Osteoblast (primary cell): ENCODE results near the gene PODNL1. TPM values are rescaled to one million over a fixed set of nuclear protein-coding genes. Genes with fewer than 3 reads are reported as not detected.

Experiments
- DNase-seq: peaks from one replicate; pipeline ENCODE4 v3.0.0; 2011; ENCODE audit warnings: low spot score, mixed read lengths; ENCODE audit not compliant: insufficient read length; ENCODE audit errors: missing footprints
- H2AFZ ChIP-seq: 2 replicates; pipeline ENCODE4 v1.6.0; 2011; ENCODE audit warnings: mild to moderate bottlenecking, low read length
- H3K27ac ChIP-seq: 2 replicates; pipeline ENCODE4 v1.5.1; 2011; ENCODE audit warnings: mild to moderate bottlenecking, low read depth, low read length, moderate library complexity
- H3K27me3 ChIP-seq: 2 replicates; pipeline ENCODE4 v1.6.0; 2012; ENCODE audit warnings: mild to moderate bottlenecking, control low read depth, inconsistent platforms, low read length, moderate library complexity; ENCODE audit not compliant: insufficient read depth
- H3K36me3 ChIP-seq: 2 replicates; pipeline ENCODE4 v1.5.1; 2011; ENCODE audit warnings: mild to moderate bottlenecking, low read length, control low read depth, moderate library complexity; ENCODE audit not compliant: insufficient read depth
- H3K4me1 ChIP-seq: 2 replicates; pipeline ENCODE4 v1.5.1; 2011; ENCODE audit warnings: mild to moderate bottlenecking, low read length, control low read depth, moderate library complexity; ENCODE audit not compliant: insufficient read depth
- H3K4me2 ChIP-seq: 2 replicates; pipeline ENCODE4 v1.6.0; 2011; ENCODE audit warnings: mild to moderate bottlenecking, low read length; ENCODE audit not compliant: insufficient read depth
- H3K4me3 ChIP-seq: fragments of 200-600 bp; sonication (generic); 3 replicates; pipeline ENCODE4 v1.5.1; 2012; ENCODE audit warnings: mild to moderate bottlenecking, low read length, inconsistent platforms; ENCODE audit not compliant: insufficient read depth
- H3K79me2 ChIP-seq: 2 replicates; pipeline ENCODE4 v1.6.0; 2012; ENCODE audit warnings: mild to moderate bottlenecking, low read length, control low read depth, inconsistent platforms; ENCODE audit not compliant: insufficient read depth
- H3K9me3 ChIP-seq: 2 replicates; pipeline ENCODE4 v1.5.1; 2011; ENCODE audit warnings: low read depth, low read length, control low read depth
- H4K20me1 ChIP-seq: 2 replicates; pipeline ENCODE4 v1.6.0; 2012; ENCODE audit warnings: mild to moderate bottlenecking, low read length, control low read depth; ENCODE audit not compliant: insufficient read depth
- CTCF ChIP-seq: IDR thresholded peaks from 2 replicates; pipeline ENCODE4 v1.5.1; 2011; ENCODE audit warnings: mild to moderate bottlenecking, low read depth, low read length, moderate library complexity; ENCODE audit errors: extremely low read depth
- total RNA-seq: library from RNA; depleted of rRNA; stranded (reverse); fragments of >200 nt; gene quantifications from 2 replicates; pipeline ENCODE4 v1.2.3, GENCODE V29; 2012

PODNL1 gene, protein sequence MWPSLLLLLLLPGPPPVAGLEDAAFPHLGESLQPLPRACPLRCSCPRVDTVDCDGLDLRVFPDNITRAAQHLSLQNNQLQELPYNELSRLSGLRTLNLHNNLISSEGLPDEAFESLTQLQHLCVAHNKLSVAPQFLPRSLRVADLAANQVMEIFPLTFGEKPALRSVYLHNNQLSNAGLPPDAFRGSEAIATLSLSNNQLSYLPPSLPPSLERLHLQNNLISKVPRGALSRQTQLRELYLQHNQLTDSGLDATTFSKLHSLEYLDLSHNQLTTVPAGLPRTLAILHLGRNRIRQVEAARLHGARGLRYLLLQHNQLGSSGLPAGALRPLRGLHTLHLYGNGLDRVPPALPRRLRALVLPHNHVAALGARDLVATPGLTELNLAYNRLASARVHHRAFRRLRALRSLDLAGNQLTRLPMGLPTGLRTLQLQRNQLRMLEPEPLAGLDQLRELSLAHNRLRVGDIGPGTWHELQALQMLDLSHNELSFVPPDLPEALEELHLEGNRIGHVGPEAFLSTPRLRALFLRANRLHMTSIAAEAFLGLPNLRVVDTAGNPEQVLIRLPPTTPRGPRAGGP
- total RNA-seq, result 4.0 and 6.5 TPM in 2 replicates

DNA sequence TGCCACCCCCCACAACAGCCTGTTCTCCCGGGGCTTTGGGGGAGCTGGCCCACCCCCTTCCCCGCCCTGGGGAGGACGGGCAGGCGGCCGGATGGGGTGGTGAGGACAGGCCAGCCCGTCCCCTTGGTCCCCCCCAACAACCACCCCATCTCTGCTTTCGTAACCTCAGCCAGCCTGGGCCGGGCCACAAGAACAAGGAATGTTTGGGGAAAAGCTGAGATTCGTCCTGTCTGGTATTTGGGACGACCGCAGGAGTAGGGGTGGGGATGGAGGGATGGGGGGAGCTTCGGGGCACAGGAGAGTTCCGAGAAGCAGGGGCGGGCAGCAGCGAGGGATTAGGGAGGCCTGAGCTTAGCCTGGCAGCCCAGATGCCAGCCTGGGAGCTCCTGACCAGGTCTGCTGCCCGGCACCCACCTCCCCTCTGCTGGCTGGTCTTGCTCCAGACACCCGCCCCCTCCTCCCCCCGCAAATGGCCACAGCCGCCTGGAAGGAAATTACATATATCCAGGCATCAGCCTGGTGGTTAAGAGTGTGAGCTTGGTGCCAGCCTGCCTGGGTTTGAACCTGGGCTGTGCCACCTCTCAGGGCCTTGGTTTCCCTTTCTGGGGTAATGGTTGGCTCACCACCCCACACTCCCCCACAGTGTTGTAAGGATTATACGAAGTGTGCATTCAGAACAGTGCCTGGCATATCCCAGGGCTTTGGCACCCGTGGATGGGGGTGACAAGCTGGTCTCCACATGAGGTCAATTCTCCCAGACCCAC is at the start of gene PODNL1:
Gene PODNL1, minus strand, starts transcription at position 117 of the 764 bp plus-strand sequence. CDS start 236 bp downstream, outside the sequence.
- H3K79me2 ChIP-seq, result no peaks in the 10 kb centered on the region
- DNase-seq, result peak; percentile 97
- H3K4me1 ChIP-seq, result peaks cover 5% of the 10 kb centered on the region
- TF ChIP-seq CTCF, result no peak
- no peaks in the 10 kb centered on the region for H4K20me1 ChIP-seq
- no peaks in the 10 kb centered on the region for H3K9me3 ChIP-seq
- H3K4me2 ChIP-seq, result peak within 1 kb of the TSS; percentile 88
- peak within 1 kb of the TSS; percentile 83 for H3K4me3 ChIP-seq
- H2AFZ ChIP-seq, result peak within 1 kb of the TSS; percentile 58
- H3K36me3 ChIP-seq, result no peaks in the 10 kb centered on the region
- peak within 1 kb of the TSS; percentile 11 for H3K27ac ChIP-seq
- H3K27me3 ChIP-seq, result no peaks in the 10 kb centered on the region

DNA sequence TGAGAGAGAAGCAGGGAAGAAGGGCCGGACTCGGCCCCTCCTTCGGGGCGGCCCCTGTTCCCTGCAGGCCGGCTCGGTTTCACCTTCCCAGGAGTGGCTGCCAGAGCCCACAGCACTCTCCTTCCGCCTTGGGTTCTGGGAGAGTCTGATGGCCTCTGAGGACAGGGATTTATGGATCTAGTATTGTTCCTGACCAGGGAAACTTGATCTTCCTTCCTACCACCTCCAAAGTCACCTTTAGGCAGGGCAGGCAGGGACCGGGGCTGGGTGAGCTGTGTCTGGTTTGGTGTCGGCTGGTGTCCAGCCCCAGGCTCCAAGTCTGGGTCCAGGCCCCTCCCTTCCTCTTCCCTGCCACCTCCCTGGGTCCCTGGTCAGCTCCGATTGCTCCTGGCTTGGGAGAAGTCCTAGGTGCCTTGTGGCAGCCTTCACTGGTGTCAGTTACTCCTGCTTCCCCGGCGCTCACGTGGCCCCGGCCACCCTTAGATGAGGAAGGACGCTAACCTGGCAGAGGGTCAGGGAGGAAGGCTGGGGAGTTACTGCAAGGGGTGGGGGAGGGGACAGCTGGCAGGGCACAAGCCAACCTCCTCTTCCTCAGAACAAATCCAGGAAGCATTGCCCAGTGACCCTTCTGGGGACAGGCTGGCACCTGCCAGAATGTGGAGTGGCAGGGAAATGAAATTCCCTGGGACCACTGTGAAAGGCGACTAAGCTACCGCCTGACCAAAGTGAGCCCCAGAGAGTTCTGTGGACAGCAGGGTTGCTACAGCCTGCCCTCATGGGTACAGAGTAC is 49.1 kb upstream of the PODNL1 start:
- TF ChIP-seq CTCF, result no peak
- H3K36me3 ChIP-seq, result peaks cover 6% of the 10 kb centered on the region
- H3K9me3 ChIP-seq, result no peaks in the 10 kb centered on the region
- no peak overlapping the region for H3K4me3 ChIP-seq
- H2AFZ ChIP-seq, result peak overlapping the region; percentile 65
- H3K27me3 ChIP-seq, result no peaks in the 10 kb centered on the region
- peak; percentile 89 for DNase-seq
- no peak overlapping the region for H3K27ac ChIP-seq
- no peaks in the 10 kb centered on the region for H4K20me1 ChIP-seq
- H3K79me2 ChIP-seq, result no peaks in the 10 kb centered on the region
- no peak overlapping the region for H3K4me2 ChIP-seq
- peaks cover 8% of the 10 kb centered on the region for H3K4me1 ChIP-seq

GRCh38 chr19:13986348-13986904 is 48.2 kb upstream of the PODNL1 start:
- Histone ChIP-seq H3K27ac (peak overlapping the region; percentile 30), H3K4me3 (peak overlapping the region; percentile 14)

More at GRCh38 chr19:13986348-13986904, 48.2 kb upstream of the PODNL1 start:
- H2AFZ ChIP-seq, result peak overlapping the region; percentile 65
- peaks cover 5% of the 10 kb centered on the region for H3K36me3 ChIP-seq
- H3K79me2 ChIP-seq, result no peaks in the 10 kb centered on the region
- no peak for TF ChIP-seq CTCF
- DNase-seq, result peak; percentile 100
- H3K9me3 ChIP-seq, result no peaks in the 10 kb centered on the region
- peaks cover 8% of the 10 kb centered on the region for H3K4me1 ChIP-seq
- no peaks in the 10 kb centered on the region for H3K27me3 ChIP-seq
- H4K20me1 ChIP-seq, result no peaks in the 10 kb centered on the region
- H3K4me2 ChIP-seq, result peak overlapping the region; percentile 58
